OCI-LY1 (cell line): ENCODE results near the gene YEATS2.

Experiments used
- CTCF ChIP-seq: fragments of 200-600 bp; sonication (generic), shearing (Covaris generic); IDR thresholded peaks from 2 replicates; pipeline ENCODE4 v1.5.1; 2017; ENCODE audit warnings: mild to moderate bottlenecking, antibody characterized with exemption, low read length, moderate library complexity, mixed read lengths
- EZH2 ChIP-seq: fragments of 200-600 bp; sonication (generic), shearing (Covaris generic); IDR thresholded peaks from 2 replicates; pipeline ENCODE4 v1.8.0; 2017; ENCODE audit warnings: borderline replicate concordance, mixed run types, mild to moderate bottlenecking, antibody characterized with exemption, low read length, moderate library complexity, mixed read lengths

- TF ChIP-seq CTCF (no peak), EZH2 (no peak)
Measured at GRCh38 chr3:183818041-183818620, 120.5 kb downstream of the YEATS2 start.
